GM18502 (cell line): ENCODE data around the gene PDZD11.
"Not testable (repeated sequence)": the region's sequence is repeated elsewhere in the genome, so short reads cannot be mapped to it uniquely, and the experiment has no call there.

Source experiments
- ATAC-seq: cut with Tn5 transposase; IDR thresholded peaks from one replicate; pipeline ENCODE4 v1.9.1; 2021; ENCODE audit warnings: mild to moderate bottlenecking; ENCODE audit not compliant: unreplicated experiment, poor library complexity

Gene PDZD11

GRCh38 chrX:70289793-70290770, at the start of gene PDZD11, which contains the start of gene KIF4A:
PDZD11 (minus strand) TSS chrX:70289927; CDS start chrX:70289341, 586 bp downstream.
KIF4A (plus strand) TSS chrX:70290104; CDS start chrX:70290459, 355 bp downstream.
- ATAC-seq = peak; percentile 96

DNA sequence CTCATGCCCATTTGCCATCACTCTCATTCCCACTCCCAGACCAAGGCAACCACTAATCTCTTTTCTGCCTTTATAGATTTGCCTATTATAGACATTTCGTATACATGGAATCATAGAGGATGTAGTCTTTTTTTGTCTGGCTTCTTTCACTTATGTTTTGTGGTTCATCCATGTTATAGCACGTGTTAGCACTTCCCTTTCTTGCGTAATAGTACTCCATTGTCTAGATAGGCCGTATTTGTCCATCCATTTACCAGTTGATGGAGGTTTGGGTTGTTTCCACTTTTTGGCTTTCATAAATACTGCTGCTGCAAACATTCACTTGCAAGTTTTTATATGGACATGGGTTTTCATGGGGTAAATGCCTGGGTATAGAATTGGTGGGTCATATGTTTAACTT, 48.6 kb upstream of the PDZD11 start:
- ATAC-seq = no peak

DNA sequence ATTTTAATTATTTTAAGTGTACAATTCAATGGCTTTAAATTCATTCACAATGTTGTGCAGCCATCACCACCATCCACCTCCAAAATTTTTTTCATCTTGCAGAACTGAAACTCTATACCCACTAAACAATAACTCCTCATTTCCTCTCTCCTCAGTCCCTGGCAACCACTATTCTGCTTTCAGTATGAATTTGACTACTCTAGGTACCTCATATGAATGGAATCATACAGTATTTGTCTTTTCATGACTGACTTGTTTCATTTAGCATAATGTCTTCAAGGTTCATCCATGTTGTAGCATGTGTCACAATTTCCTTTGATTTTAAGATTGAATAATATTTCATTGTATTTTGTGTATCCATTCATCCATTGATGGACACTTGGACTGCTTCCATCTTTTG, 47.0 kb upstream of the PDZD11 start:
- peak; percentile 100 for ATAC-seq

- no peak for ATAC-seq
These were observed 42.9 kb upstream of the PDZD11 start for GRCh38 chrX:70332600-70332999.

DNA sequence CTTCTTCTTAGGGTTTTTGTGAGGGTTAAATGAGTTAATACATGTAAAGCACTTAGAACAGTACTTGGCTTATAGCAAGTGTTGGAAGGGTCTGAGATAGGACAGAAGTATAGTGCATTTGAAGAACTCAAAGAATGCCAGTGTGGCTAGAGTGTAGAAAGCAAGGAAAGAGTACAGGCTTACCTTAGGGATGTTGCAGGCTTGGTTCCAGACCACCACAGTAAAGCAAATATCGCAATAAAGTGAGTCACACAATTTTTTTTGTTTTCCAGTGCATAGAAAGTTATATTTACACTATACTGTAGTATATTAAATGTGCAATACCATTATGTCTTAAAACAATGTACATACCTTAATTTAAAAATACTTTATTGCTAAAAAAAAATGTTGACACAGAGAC, 41.4 kb upstream of the PDZD11 start:
- ATAC-seq = no peak

GRCh38 chrX:70324326-70324725, 34.6 kb upstream of the PDZD11 start:
- ATAC-seq = no peak

GRCh38 chrX:70323628-70324027, 33.9 kb upstream of the PDZD11 start:
- not testable (repeated sequence) for ATAC-seq

DNA sequence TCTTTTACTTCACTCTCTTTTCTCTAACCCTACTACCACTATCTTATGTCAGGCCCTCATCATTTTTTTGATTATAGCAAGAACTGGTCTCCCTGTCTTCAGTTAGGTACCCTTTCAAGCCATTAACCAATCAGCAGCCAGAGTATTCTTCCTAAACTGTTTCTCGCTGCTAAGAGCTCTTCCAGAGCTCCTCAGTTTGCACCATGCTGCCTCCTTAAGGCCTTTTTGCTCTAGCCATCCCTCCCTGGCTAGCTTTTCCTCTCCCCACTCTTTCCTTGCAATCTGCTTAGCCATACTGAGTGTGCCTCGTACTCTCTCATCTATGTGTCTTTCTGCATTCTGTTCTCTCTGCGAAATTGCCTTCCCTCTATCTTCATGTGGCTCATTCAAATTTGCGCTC, 33.1 kb upstream of the PDZD11 start:
- ATAC-seq = no peak

GRCh38 chrX:70313503-70313902, 23.8 kb upstream of the PDZD11 start:
- no peak for ATAC-seq

GRCh38 chrX:70301716-70302115, 12.0 kb upstream of the PDZD11 start:
- ATAC-seq = no peak

- ATAC-seq = no peak
These were observed 3.9 kb upstream of the PDZD11 start for GRCh38 chrX:70293621-70294020.

- no peak for ATAC-seq
These were observed 3.1 kb upstream of the PDZD11 start for GRCh38 chrX:70292788-70293187.

- peak; percentile 8 for ATAC-seq
These were observed 447 bp downstream of the PDZD11 start for GRCh38 chrX:70289168-70289792.

DNA sequence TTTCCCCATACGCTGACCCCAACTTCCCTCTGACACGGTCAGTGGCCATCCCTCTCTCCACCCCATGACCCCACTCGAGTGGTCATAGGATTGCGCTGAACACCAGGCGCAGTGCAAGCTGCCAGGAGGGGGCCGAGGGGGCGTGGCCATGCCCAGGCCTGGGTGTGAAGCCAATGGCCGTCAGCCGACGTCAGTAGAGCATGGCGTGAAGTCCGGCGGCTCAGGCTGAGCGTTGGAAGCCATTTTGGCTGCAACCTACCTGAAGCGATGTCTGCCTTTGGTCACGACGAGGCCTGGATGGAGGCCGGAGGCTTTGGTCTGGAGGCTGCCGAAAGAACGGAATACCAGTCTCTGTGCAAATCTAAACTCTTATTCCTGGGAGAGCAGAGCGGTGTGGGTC, 7.8 kb downstream of the PDZD11 start, which contains the start of gene RAB41:
TSS of gene RAB41 (plus strand) at position 222 of the 400 bp plus-strand sequence. CDS start at position 268, 46 bp downstream.
- no peak for ATAC-seq

- no peak for ATAC-seq
These were observed 9.2 kb downstream of the PDZD11 start for GRCh38 chrX:70280573-70280972.

DNA sequence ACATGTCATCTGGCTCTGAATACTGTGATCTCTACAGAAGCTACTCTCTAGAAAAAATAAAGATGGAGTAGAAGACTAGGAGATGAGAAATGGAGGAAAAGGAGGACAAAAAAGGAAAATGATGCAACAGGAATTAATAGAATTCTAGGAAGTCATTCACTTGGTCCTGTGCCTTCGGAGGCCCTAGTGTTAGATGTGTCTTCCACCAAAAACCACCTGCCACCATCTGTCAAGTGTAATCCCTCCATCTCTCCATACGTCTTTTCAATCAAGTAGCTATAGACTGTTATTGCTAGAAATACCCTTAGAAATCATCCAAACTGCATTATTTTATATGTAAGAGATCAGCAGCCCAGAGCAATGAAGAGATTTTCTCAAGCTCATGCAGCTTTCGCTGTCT, 10.6 kb downstream of the PDZD11 start:
- no peak for ATAC-seq

DNA sequence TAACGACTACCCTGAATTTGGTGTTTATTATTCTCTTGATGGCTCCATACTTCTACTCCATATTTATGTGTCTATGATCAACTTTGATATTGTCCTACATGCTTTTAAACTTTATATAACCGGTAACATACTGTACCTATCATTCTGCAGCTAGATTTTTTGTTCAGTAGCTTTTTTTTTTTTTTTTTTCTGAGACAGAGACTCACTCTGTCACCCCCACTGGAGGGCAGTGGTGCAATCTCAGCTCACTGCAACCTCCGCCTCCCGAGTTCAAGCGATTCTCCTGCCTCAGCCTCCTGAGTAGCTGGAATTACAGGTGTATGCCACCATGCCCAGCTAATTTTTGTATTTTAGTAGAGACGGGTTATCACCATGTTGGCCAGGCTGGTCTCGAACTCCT, 15.7 kb downstream of the PDZD11 start:
- not testable (repeated sequence) for ATAC-seq

GRCh38 chrX:70268034-70268433, 21.7 kb downstream of the PDZD11 start, which contains the start of gene ARR3:
ARR3 (plus strand) TSS chrX:70268334; CDS start chrX:70269386, 1,052 bp downstream.
- no peak for ATAC-seq

- ATAC-seq = no peak
These were observed 24.9 kb downstream of the PDZD11 start for GRCh38 chrX:70264784-70265183.

- peak; percentile 68 for ATAC-seq
These were observed 26.7 kb downstream of the PDZD11 start for GRCh38 chrX:70262952-70263567.

DNA sequence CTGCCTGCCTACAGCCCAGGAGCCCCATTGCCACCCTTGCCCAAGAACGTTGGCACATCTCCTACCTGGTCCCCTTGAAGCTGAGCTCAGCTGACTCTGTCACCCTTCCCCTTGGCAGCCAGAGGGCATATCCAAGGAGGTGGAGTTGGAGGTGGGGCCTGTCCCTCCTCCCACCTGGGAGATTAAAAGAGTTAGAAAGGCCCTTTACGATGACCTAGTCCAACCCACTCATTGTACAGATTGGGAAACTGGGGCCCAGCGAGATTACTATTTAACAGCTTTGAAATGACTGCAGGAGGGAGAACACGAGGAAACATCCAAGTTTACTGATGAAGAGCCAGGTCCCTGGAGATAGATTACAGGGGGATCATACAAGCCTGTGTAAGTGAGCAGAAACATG, 29.6 kb downstream of the PDZD11 start, which contains the start of gene P2RY4:
TSS of gene P2RY4 (minus strand) at position 101 of the 400 bp plus-strand sequence. CDS start 580 bp downstream, outside the sequence.
- ATAC-seq = no peak
